Smooth muscle cell (in vitro differentiated cells): Measurements from ENCODE around the gene EDC4. TPM values are rescaled to one million over a fixed set of nuclear protein-coding genes. Genes with fewer than 3 reads are reported as not detected.
A peak's percentile ranks its signal among the peaks of the same experiment; 100 is the strongest.

Experiments
- DNase-seq: peaks from one replicate; lab custom pipeline; 2025; ENCODE audit not compliant: unreplicated experiment; lab: John Stamatoyannopoulos, UW
- H2AFZ ChIP-seq: fragments of 200-600 bp; sonication (generic); 2 replicates; pipeline ENCODE4 v1.6.0; 2016; ENCODE audit warnings: antibody characterized with exemption, low read depth, mild to moderate bottlenecking
- H3F3A ChIP-seq: fragments of 200-600 bp; sonication (generic); 2 replicates; pipeline ENCODE4 v1.6.0; 2017; ENCODE audit warnings: antibody characterized with exemption, low read depth
- H3K27ac ChIP-seq: fragments of 200-600 bp; sonication (generic); 2 replicates; pipeline ENCODE4 v1.5.1; 2016; ENCODE audit warnings: low read depth, mild to moderate bottlenecking
- H3K27me3 ChIP-seq: fragments of 200-600 bp; sonication (generic); 2 replicates; pipeline ENCODE4 v1.6.1; 2016; ENCODE audit warnings: low read depth, mild to moderate bottlenecking
- H3K36me3 ChIP-seq: fragments of 200-600 bp; sonication (generic); 2 replicates; pipeline ENCODE4 v1.5.1; 2016; ENCODE audit warnings: low read depth
- H3K4me1 ChIP-seq: fragments of 200-600 bp; sonication (generic); 2 replicates; pipeline ENCODE4 v1.5.1; 2016; ENCODE audit warnings: low read depth
- H3K4me2 ChIP-seq: fragments of 200-600 bp; sonication (generic); 2 replicates; pipeline ENCODE4 v1.6.0; 2016; ENCODE audit warnings: mild to moderate bottlenecking
- H3K4me3 ChIP-seq: fragments of 200-600 bp; sonication (generic); 2 replicates; pipeline ENCODE4 v1.5.1; 2016; ENCODE audit warnings: mild to moderate bottlenecking
- H3K79me2 ChIP-seq: fragments of 200-600 bp; sonication (generic); 2 replicates; pipeline ENCODE4 v1.6.0; 2016; ENCODE audit warnings: low read depth, mild to moderate bottlenecking
- H3K9ac ChIP-seq: fragments of 200-600 bp; sonication (generic); 2 replicates; pipeline ENCODE4 v1.6.0; 2016; ENCODE audit warnings: low read depth
- H3K9me3 ChIP-seq: fragments of 200-600 bp; sonication (generic); replicated peaks from 2 replicates; pipeline ENCODE4 v1.5.1; 2016; ENCODE audit warnings: low read depth
- H4K20me1 ChIP-seq: fragments of 200-600 bp; sonication (generic); 2 replicates; pipeline ENCODE4 v1.6.0; 2016; ENCODE audit warnings: low read depth
- WGBS: methylation state at CpG from one replicate; pipeline ENCODE4 v1.1.7; 2016; ENCODE audit warnings: low lambda C conversion rate; 5-methylcytosine and 5-hydroxymethylcytosine counted together
- polyA plus RNA-seq: library from polyadenylated mRNA; unstranded; fragments of >200 nt; fragmentation: Nextera tagmentation; extraction: Ambion mirVana; gene quantifications from 2 replicates; pipeline ENCODE4 v1.2.1, GENCODE V29; 2016
- total RNA-seq: library from RNA; depleted of rRNA; stranded (reverse); fragments of >200 nt; gene quantifications from 2 replicates; pipeline ENCODE4 v1.2.3, GENCODE V29; 2014
- TF ChIP-seq, protein P1 (sequence below): fragments of 200-600 bp; sonication (generic); IDR thresholded peaks from 2 replicates; pipeline ENCODE4 v1.5.1; 2017; ENCODE audit warnings: borderline replicate concordance, mild to moderate bottlenecking, antibody characterized with exemption; ENCODE audit not compliant: insufficient read depth, poor library complexity, severe bottlenecking

Gene EDC4
- total and polyA plus RNA-seq, 2 experiments from 2014 or later, result 46.3 to 64.5 TPM

DNA sequence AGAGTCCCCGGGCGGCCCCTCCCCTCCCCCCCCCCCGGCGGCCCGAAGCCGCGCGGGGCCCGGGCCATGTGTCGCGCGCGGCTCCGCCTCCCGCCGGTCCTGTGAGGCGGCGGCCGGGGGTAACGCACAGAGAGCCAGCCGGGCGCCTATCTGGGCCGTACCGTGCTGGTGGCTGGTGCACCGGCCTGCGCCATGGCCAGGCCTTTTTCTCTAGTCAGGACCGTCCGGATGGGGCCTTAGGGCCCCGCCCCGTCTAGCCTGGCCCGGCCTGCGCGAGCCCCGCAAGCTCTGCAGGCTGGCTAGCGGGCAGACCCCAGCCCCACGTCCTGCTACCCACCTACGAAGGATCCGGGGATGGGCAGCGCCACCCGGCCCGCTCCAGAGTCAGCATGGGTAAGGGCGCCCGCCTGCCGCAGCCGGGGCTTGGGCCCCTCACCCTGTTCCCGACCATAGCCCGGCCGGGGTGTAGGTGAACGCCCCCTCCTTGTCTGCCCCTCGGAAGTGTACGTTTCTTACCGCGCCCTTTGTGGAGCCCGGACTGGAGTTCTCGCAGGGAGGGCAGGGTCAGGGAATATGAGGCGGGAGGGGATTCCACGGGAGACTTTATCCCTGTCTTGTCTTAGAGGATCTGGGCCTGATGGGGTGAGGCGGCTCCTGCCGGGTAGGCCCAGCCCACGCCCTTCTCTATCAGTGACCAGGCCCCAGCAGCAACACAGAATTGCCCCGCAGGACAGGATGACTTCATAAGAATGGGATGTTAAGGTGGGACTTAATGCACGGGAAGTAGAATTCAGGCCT lies 25.6 kb upstream of the EDC4 start, which contains the start of gene CENPT:
CENPT (minus strand) TSS at position 630 of the 798 bp plus-strand sequence. CDS start 13,834 bp downstream, outside the sequence.
- under 1% methylated on average over 47 of the region's 62 CpGs for WGBS
- Histone ChIP-seq H3K27me3 (no peaks in the 10 kb centered on the region), H3K36me3 (no peaks in the 10 kb centered on the region), H3K27ac (peak within 1 kb of the TSS; percentile 98), H2AFZ (peak within 1 kb of the TSS; percentile 64), H3K9me3 (no peaks in the 10 kb centered on the region), H3F3A (peaks cover 26% of the 10 kb centered on the region), H3K79me2 (peaks cover 82% of the 10 kb centered on the region), H3K4me1 (peaks cover 40% of the 10 kb centered on the region), H3K4me2 (peak within 1 kb of the TSS; percentile 94), H4K20me1 (peaks cover 60% of the 10 kb centered on the region), H3K9ac (peak within 1 kb of the TSS; percentile 99), H3K4me3 (peak within 1 kb of the TSS; percentile 98)
- TF ChIP-seq, protein P1, sequence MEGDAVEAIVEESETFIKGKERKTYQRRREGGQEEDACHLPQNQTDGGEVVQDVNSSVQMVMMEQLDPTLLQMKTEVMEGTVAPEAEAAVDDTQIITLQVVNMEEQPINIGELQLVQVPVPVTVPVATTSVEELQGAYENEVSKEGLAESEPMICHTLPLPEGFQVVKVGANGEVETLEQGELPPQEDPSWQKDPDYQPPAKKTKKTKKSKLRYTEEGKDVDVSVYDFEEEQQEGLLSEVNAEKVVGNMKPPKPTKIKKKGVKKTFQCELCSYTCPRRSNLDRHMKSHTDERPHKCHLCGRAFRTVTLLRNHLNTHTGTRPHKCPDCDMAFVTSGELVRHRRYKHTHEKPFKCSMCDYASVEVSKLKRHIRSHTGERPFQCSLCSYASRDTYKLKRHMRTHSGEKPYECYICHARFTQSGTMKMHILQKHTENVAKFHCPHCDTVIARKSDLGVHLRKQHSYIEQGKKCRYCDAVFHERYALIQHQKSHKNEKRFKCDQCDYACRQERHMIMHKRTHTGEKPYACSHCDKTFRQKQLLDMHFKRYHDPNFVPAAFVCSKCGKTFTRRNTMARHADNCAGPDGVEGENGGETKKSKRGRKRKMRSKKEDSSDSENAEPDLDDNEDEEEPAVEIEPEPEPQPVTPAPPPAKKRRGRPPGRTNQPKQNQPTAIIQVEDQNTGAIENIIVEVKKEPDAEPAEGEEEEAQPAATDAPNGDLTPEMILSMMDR, result no peak
- no peak for DNase-seq

DNA sequence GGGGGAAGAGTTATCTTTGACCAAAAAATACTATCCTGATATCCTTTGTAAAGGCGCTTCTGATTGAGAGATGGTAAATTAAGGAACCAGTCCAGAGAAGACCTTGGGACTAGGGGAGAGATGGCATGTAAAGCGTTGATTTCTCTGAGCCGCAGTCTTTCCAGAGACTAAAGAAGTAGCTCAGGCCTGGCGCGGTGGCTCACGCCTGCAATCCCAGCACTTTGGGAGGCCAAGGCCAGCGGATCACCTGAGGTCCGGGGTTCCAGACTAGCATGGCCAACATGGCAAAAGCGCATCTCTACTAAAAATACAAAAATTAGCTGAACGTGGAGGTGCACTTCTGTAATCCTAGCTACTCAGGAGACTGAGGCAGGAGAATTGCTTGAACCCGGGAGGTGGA lies 24.7 kb upstream of the EDC4 start:
- WGBS, result 92% methylated on average over 11 of the region's 11 CpGs
- Histone ChIP-seq H3K27ac (peak overlapping the region; percentile 98), H4K20me1 (peaks cover 65% of the 10 kb centered on the region)

DNA sequence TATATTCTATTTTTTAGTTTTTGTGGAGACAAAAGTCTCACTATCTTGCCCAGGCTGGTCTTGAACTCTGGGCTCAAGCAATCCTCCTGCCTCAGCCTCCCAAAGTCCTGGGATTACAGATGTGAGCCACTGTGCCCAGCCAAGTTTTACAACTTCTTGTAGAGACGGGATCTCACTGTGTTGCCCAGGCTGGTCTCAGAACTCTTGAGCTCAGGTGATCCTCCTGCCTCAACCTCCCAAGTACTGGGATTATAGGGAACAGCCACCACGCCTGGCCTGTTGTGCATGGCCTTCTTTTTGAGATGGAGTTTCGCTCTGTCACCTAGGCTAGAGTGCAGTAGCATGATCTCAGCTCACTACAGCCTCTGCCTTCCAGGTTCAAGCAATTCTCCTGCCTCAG lies 19.2 kb upstream of the EDC4 start:
- no peaks in the 10 kb centered on the region for H3K9me3 ChIP-seq
- 100% methylated on average over 3 of the region's 3 CpGs for whole genome bisulfite sequencing
- TF ChIP-seq, protein P1, result no peak
- no peaks in the 10 kb centered on the region for H3K27me3 ChIP-seq
- no peak overlapping the region for H2AFZ ChIP-seq
- H3K36me3 ChIP-seq, result no peaks in the 10 kb centered on the region
- H3K4me2 ChIP-seq, result no peak overlapping the region
- no peak for DNase-seq
- no peaks in the 10 kb centered on the region for H3F3A ChIP-seq
- H3K27ac ChIP-seq, result no peak overlapping the region
- no peaks in the 10 kb centered on the region for H3K4me1 ChIP-seq
- H4K20me1 ChIP-seq, result peaks cover 98% of the 10 kb centered on the region
- H3K79me2 ChIP-seq, result peaks cover 98% of the 10 kb centered on the region
- H3K9ac ChIP-seq, result no peak overlapping the region
- no peak overlapping the region for H3K4me3 ChIP-seq

More for the DNA sequence above, 24.7 kb upstream of the EDC4 start:
- H2AFZ ChIP-seq, result no peak overlapping the region
- peaks cover 91% of the 10 kb centered on the region for H3K79me2 ChIP-seq
- peaks cover 22% of the 10 kb centered on the region for H3F3A ChIP-seq
- no peaks in the 10 kb centered on the region for H3K27me3 ChIP-seq
- TF ChIP-seq, protein P1, result no peak
- H3K9ac ChIP-seq, result peak overlapping the region; percentile 99
- DNase-seq, result no peak
- peak overlapping the region; percentile 94 for H3K4me2 ChIP-seq
- H3K9me3 ChIP-seq, result no peaks in the 10 kb centered on the region
- H3K36me3 ChIP-seq, result no peaks in the 10 kb centered on the region
- peak overlapping the region; percentile 98 for H3K4me3 ChIP-seq
- H3K4me1 ChIP-seq, result peaks cover 36% of the 10 kb centered on the region

DNA sequence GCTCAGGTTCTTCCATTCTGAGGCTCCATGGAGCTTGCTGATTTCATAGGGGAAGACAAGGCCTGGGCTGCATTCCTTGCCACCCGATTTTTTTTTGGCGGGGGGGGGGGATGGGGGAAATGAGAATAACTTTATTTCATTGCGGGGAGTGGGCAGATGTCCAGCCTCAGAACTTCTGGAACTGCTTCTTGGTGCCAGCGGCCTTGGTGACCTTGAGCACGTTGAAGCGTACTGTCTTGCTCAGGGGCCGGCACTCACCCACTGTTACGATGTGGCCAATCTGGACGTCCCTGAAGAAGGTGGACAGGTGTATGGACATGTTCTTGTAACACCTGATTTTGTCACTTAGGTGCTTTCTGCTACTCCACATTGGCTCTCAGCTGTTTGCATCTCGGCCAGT lies 17.1 kb upstream of the EDC4 start:
- H3K79me2 ChIP-seq, result peaks cover 98% of the 10 kb centered on the region
- TF ChIP-seq, protein P1, result no peak
- no peaks in the 10 kb centered on the region for H3K36me3 ChIP-seq
- H3K27ac ChIP-seq, result peak overlapping the region; percentile 99
- 92% methylated on average over 9 of the region's 10 CpGs for WGBS
- H4K20me1 ChIP-seq, result peaks cover 99% of the 10 kb centered on the region
- no peak for DNase-seq
- no peak overlapping the region for H2AFZ ChIP-seq
- H3F3A ChIP-seq, result no peaks in the 10 kb centered on the region
- peak overlapping the region; percentile 43 for H3K9ac ChIP-seq
- H3K4me1 ChIP-seq, result no peaks in the 10 kb centered on the region
- H3K4me3 ChIP-seq, result no peak overlapping the region
- H3K27me3 ChIP-seq, result no peaks in the 10 kb centered on the region
- no peak overlapping the region for H3K4me2 ChIP-seq
- H3K9me3 ChIP-seq, result no peaks in the 10 kb centered on the region
